Measurements from ENCODE around the gene CBLN3.
"Not testable (repeated sequence)": the region's sequence is repeated elsewhere in the genome, so short reads cannot be mapped to it uniquely, and the experiment has no call there.

CBLN3 gene

GRCh38 chr14:24392325-24393091 lies 37.0 kb downstream of the CBLN3 start:
- DNase-seq (ENCODE audit: low read depth): peak; percentile 42
- TF ChIP-seq CTCF (conservative IDR thresholded peaks at IDR 0.05; ENCODE audit: low read length): peak; percentile 18; the same call in 1 of the 2 replicates
- no peak overlapping the region for H3K4me3 ChIP-seq (ENCODE audit: low read length)

- no peak for DNase-seq (ENCODE audit: low read depth)
- no peak for TF ChIP-seq CTCF (conservative IDR thresholded peaks at IDR 0.05; ENCODE audit: low read length)
- H3K4me3 ChIP-seq (ENCODE audit: low read length): no peak overlapping the region
Measured at GRCh38 chr14:24390701-24391468, 38.6 kb downstream of the CBLN3 start.

GRCh38 chr14:24389226-24389848 lies 40.1 kb downstream of the CBLN3 start:
- no peak for TF ChIP-seq CTCF (conservative IDR thresholded peaks at IDR 0.05; ENCODE audit: low read length)
- no peak overlapping the region for H3K4me3 ChIP-seq (ENCODE audit: low read length)
- DNase-seq (ENCODE audit: low read depth): no peak

- no peak for TF ChIP-seq CTCF (conservative IDR thresholded peaks at IDR 0.05; ENCODE audit: low read length)
- H3K4me3 ChIP-seq (ENCODE audit: low read length): no peak overlapping the region
- DNase-seq (ENCODE audit: low read depth): no peak
Measured at GRCh38 chr14:24388474-24389179, 40.8 kb downstream of the CBLN3 start.

- not testable (repeated sequence) for H3K4me3 ChIP-seq (ENCODE audit: low read length); DNase-seq (ENCODE audit: low read depth)
Measured at GRCh38 chr14:24387579-24387978, 41.9 kb downstream of the CBLN3 start.

GRCh38 chr14:24387009-24387345 lies 42.5 kb downstream of the CBLN3 start:
- TF ChIP-seq CTCF (conservative IDR thresholded peaks at IDR 0.05; ENCODE audit: low read length): no peak
- no peak for DNase-seq (ENCODE audit: low read depth)
- no peak overlapping the region for H3K4me3 ChIP-seq (ENCODE audit: low read length)

GRCh38 chr14:24385524-24385923 lies 43.9 kb downstream of the CBLN3 start:
- no peak for DNase-seq (ENCODE audit: low read depth)
- H3K4me3 ChIP-seq (ENCODE audit: low read length): no peak overlapping the region
- no peak for TF ChIP-seq CTCF (conservative IDR thresholded peaks at IDR 0.05; ENCODE audit: low read length)
